GM21367 (cell line): Measurements from ENCODE around the gene RPL27.
A peak's percentile ranks its signal among the peaks of the same experiment; 100 is the strongest.
"Not testable (repeated sequence)": the region's sequence is repeated elsewhere in the genome, so short reads cannot be mapped to it uniquely, and the experiment has no call there.

Experiments used
- ATAC-seq: cut with Tn5 transposase; IDR thresholded peaks from one replicate; pipeline ENCODE4 v1.9.1; 2021; ENCODE audit not compliant: unreplicated experiment

The RPL27 gene

DNA sequence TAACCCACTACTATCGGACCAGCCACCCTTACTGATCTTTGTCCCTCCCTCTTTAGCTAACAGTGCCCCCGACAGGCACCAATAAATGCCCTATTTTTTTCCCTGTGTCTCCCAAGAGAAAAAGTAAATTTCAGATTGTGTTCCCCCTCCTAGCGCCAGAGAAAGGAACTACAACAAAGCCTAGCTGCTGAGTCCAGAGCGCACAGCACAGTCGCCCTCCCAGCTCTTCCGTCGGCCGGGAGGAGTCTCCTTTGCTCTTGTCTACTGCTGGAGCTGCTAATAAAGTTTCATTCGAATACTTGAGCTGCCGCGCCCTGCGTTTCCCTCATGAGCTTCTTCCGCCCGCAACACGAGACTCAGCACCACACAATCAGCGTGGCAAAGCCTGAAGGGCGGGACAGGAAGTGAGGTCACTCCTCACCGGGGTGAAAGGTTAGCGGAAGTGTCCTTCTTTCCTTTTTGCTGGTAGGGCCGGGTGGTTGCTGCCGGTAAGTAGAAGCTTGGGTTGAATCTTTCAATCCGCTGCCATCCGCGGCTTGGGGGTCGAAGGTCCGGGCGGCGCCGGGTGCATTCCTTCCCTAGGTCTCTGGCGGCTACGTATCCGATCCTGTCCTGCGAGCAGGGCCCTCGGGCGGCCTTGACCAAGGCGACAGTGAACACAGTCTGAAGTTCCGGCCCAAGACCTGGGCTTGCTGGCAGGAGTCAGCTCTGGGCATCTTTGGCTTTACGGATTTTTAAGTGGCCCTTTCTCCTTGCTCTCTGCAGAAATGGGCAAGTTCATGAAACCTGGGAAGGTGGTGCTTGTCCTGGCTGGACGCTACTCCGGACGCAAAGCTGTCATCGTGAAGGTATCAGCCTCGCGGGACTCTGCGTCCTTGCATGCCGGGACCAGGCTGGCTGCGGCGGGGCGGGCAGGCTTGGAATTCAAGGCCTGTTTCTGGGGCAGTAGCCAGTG is at the start of gene RPL27:
TSS of gene RPL27 (plus strand) at position 436 of the 955 bp plus-strand sequence. CDS start at position 768, 332 bp downstream.
- ATAC-seq, result peak; percentile 79

DNA sequence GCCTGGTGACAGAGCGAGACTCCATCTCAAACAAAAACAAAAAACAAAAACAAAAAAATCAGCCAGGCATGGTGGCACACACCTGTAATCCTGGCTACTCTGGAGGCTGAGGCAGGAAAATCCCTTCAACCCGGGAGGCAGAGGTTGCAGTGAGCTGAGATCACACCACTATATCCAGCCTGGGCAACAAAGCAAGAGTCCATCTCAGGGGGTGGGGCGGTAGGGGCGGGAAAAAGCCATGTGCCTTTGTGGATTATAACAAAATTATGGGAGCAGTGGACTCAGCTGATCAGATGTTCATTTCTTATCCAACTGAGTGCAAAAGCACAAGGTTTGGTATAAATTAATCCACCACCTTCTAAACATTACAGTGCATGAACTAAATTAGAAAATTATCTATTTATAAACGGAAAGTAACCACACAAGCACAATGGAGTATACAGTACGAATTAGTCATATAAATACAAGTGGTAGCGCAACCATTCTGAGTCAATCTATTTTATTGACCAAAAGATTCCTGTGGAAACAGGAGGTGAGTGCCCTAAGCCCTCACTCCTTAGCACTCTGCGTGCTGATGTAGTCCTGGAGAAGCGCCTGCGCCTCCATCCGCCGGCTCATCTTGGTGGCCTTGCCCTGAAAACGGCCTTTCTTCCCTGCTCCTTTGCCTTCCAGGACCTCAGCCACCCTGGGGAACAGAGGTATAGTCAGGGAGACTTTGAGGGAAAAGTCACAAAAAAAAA is 48.0 kb upstream of the RPL27 start:
- no peak for ATAC-seq

DNA sequence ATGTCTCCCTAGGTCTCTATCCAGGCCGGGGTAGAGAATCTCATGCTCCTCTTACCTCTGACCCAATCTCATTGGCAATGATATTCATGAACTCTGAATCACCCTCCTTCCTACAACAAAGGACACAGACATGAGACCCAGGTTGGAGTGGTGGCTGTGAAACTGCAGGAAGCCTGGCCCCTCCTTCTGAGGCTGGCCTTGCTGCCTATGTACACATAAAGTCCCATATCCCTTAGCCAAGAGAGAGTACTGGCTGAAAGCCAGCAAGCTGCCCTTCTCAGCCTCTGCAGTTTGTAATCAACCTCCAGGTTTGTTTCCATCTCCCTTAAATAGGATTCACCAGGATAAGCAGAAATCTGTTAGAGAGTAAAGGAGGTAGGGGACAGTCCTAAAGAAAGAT is 44.5 kb upstream of the RPL27 start:
- no peak for ATAC-seq

GRCh38 chr17:42964161-42964932 is 33.9 kb upstream of the RPL27 start, which contains the start of gene AARSD1:
TSS of gene AARSD1 (minus strand) at chr17:42964454. CDS start at chr17:42964440, 14 bp downstream.
- peak; percentile 77 for ATAC-seq

- ATAC-seq, result no peak
These were observed 30.3 kb upstream of the RPL27 start for GRCh38 chr17:42967925-42968324.

GRCh38 chr17:42969001-42969581 is 29.1 kb upstream of the RPL27 start:
- ATAC-seq, result no peak

GRCh38 chr17:42971589-42971988 is 26.6 kb upstream of the RPL27 start:
- no peak for ATAC-seq

GRCh38 chr17:42973323-42973722 is 24.9 kb upstream of the RPL27 start:
- ATAC-seq, result not testable (repeated sequence)

DNA sequence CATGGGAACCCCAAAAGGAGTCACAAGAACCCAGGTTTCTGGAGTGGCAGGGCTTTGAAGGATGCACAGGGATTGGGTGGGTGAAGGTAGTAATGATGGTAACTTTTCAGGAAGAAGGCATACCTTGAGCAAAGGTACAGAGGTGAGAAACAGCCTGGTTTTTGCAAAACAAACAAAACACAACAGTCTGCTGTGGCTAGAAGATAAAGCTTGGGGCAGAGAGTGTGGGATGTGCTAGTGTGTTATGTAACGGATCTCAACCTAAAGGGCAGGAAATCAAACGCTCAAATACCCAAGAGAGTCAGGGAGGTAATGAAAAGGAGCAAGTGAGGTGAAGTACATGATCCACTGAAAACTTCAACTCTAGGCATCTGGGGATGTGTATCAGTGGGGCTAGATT is 23.0 kb upstream of the RPL27 start:
- no peak for ATAC-seq

DNA sequence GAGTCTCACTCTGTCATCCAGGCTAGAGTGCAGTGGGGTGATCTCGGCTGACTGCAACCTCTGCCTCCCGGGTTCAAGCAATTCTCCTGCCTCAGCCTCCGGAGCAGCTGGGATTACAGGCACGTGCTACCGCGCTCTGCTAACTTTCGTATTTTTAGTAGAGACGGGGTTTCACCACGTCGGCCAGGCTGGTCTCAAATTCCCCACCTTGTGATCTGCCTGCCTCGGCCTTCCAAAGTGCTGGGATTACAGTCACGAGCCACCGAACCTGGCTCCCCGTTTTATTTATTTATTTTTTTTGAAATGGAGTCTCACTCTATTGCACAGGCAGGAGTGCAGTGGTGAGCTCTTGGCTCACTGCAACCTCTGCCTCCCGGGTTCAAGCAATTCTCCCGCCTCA is 22.5 kb upstream of the RPL27 start:
- not testable (repeated sequence) for ATAC-seq

GRCh38 chr17:42979511-42980273 is 18.5 kb upstream of the RPL27 start, which contains the start of gene PTGES3L:
TSS of gene PTGES3L (minus strand) at chr17:42980080. CDS start at chr17:42980053, 27 bp downstream.
- ATAC-seq, result no peak

- no peak for ATAC-seq
These were observed 17.9 kb upstream of the RPL27 start, which contains the start of gene RUNDC1 for GRCh38 chr17:42980274-42980765. TSS of gene RUNDC1 (plus strand) at chr17:42980565. CDS start at chr17:42980577, 12 bp downstream.

DNA sequence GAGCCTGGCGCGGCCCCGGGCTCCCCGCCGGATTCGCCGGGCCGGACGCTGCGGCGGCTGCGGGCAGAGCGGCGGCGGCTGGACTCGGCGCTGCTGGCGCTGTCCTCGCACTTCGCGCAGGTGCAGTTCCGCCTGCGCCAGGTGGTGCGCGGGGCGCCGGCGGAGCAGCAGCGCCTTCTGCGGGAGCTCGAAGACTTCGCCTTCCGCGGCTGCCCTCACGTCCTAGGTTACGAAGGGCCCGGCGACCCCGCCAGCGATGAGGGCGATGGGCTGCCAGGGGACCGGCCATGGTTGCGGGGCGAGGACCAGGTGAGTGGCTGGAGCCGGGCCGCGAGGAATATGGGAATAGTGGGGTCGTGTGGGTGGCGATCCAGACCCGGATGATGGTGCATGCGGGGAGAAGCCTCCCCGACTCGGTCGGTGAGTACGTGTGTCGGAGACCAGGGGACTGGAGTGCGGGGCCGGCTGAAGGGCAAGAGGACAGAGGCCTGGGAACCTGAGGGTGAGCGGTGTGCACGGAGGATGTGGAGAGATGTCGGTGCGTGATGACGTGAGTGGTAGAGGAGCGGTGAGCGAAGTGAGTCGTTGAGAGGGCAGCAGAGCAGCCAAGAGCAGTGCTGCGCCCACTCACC is 17.3 kb upstream of the RPL27 start:
- ATAC-seq, result no peak

DNA sequence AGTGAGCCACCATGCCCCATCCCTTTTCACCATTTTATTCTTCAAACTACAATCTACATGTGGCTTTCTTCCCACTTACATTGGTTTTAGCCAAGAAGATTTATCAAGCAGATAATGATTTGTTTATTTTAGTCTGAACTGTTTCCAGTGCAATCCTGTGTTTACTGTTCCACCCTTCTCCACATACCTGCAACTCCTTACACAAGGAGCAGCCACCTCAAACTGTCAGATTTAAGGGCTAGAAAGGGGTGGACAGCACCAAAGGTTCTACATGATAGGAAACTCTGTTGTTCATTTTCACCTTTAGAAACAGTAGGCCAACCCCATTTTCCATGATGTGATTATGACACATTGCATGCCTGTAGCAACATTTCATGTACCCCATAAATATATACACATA is 16.0 kb upstream of the RPL27 start:
- ATAC-seq, result no peak

- peak; percentile 39 for ATAC-seq
These were observed 13.0 kb upstream of the RPL27 start for GRCh38 chr17:42985225-42985624.

- ATAC-seq, result no peak
These were observed 9.1 kb upstream of the RPL27 start for GRCh38 chr17:42989141-42989540.

- no peak for ATAC-seq
These were observed 8.2 kb upstream of the RPL27 start for GRCh38 chr17:42989726-42990652.

DNA sequence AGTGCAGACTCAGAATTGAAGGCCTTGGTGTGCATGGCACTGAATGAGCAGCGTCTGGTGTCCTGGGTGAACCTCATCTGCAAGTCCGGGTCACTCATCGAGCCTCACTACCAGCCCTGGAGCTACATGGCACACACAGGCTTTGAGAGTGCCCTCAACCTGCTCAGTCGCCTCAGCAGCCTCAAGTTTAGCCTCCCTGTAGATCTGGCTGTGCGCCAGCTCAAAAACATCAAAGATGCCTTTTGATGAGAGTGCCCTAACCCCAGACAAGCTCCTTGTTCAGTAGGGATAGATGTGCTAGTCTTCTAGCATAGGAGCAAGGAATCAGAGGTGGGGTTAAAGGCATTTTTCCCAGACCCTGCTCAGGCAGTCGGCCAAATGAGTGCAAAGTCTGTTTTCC is 6.7 kb upstream of the RPL27 start:
- ATAC-seq, result no peak
